ENCODE data around the gene PGP. TPM values are rescaled to one million over a fixed set of nuclear protein-coding genes. Genes with fewer than 3 reads are reported as not detected.
"Not testable (repeated sequence)": the region's sequence is repeated elsewhere in the genome, so short reads cannot be mapped to it uniquely, and the experiment has no call there.

Gene PGP
- polyA plus RNA-seq (ENCODE audit: low read depth in 6 of 6), result 10 to 100 TPM in 2 of 6 donors, 1 to 10 TPM in 4; 5.7 to 11.0 (median 9.5) TPM

GRCh38 chr16:2214719-2214968, at the start of gene PGP:
PGP (minus strand) TSS chr16:2214840; CDS start chr16:2214777, 63 bp downstream.
- no peak for DNase-seq
- H3K9me3 Mint-ChIP-seq, result no peaks in the 10 kb centered on the region
- H3K36me3 Mint-ChIP-seq, result no peaks in the 10 kb centered on the region
- H3K4me1 Mint-ChIP-seq, result peaks cover 10 to 18% (median 11%) of the 10 kb centered on the region in 3 donors
- H3K27ac Mint-ChIP-seq, result peak within 1 kb of the TSS in 4 of 6 donors; percentile 82 to 92 (median 84)
- no peaks in the 10 kb centered on the region for H3K27me3 Mint-ChIP-seq
- peak within 1 kb of the TSS; percentile 86 to 94 (median 89) for H3K4me3 Mint-ChIP-seq
- ATAC-seq (ENCODE audit: low read depth in 2 of 2), result peak; percentile 95 to 96

GRCh38 chr16:2263026-2263425, 48.4 kb upstream of the PGP start:
- not testable (repeated sequence) for ATAC-seq (ENCODE audit: low read depth in 2 of 2); H3K9me3 Mint-ChIP-seq; DNase-seq; H3K27me3 Mint-ChIP-seq
- H3K4me3 Mint-ChIP-seq, result peak overlapping the region in 2 of 8 donors; percentile 5 to 62
- H3K27ac Mint-ChIP-seq, result peak overlapping the region in 1 of 6 donors; percentile 39
- H3K4me1 Mint-ChIP-seq, result peaks cover 16 to 41% (median 29%) of the 10 kb centered on the region in 3 donors
- H3K36me3 Mint-ChIP-seq, result peaks cover 0 to 11% of the 10 kb centered on the region in 2 donors

GRCh38 chr16:2260250-2260649, 45.6 kb upstream of the PGP start:
- Mint-ChIP-seq H3K9me3 (no peaks in the 10 kb centered on the region), H3K4me1 (peaks cover 8 to 25% (median 15%) of the 10 kb centered on the region in 3 donors), H3K4me3 (no peak overlapping the region), H3K27ac (no peak overlapping the region), H3K27me3 (no peaks in the 10 kb centered on the region), H3K36me3 (peaks cover 10 to 17% of the 10 kb centered on the region in 2 donors)
- ATAC-seq (ENCODE audit: low read depth in 2 of 2) (no peak), DNase-seq (no peak)

- H3K27me3 Mint-ChIP-seq; ATAC-seq (ENCODE audit: low read depth in 2 of 2); DNase-seq; H3K9me3 Mint-ChIP-seq; H3K27ac Mint-ChIP-seq; H3K4me3 Mint-ChIP-seq: not testable (repeated sequence)
- H3K36me3 Mint-ChIP-seq, result peaks cover 10 to 17% of the 10 kb centered on the region in 2 donors
- peaks cover 5 to 11% (median 6%) of the 10 kb centered on the region in 3 donors for H3K4me1 Mint-ChIP-seq
Measured at GRCh38 chr16:2258530-2258929, 43.9 kb upstream of the PGP start.

GRCh38 chr16:2257726-2258125, 43.1 kb upstream of the PGP start:
- peaks cover 10 to 24% of the 10 kb centered on the region in 2 donors for H3K36me3 Mint-ChIP-seq
- no peaks in the 10 kb centered on the region for H3K27me3 Mint-ChIP-seq
- peaks cover 5 to 15% (median 6%) of the 10 kb centered on the region in 3 donors for H3K4me1 Mint-ChIP-seq
- ATAC-seq (ENCODE audit: low read depth in 2 of 2), result no peak
- H3K27ac Mint-ChIP-seq, result peak overlapping the region in 1 of 6 donors; percentile 59
- no peak for DNase-seq
- H3K4me3 Mint-ChIP-seq, result no peak overlapping the region
- no peaks in the 10 kb centered on the region for H3K9me3 Mint-ChIP-seq

GRCh38 chr16:2256531-2257140, 42.0 kb upstream of the PGP start:
- DNase-seq (no peak), ATAC-seq (ENCODE audit: low read depth in 2 of 2) (no peak)
- no peaks in the 10 kb centered on the region for H3K9me3 Mint-ChIP-seq
- peaks cover 10 to 19% of the 10 kb centered on the region in 2 donors for H3K36me3 Mint-ChIP-seq
- no peaks in the 10 kb centered on the region for H3K27me3 Mint-ChIP-seq
- peak overlapping the region in 1 of 8 donors; percentile 42 for H3K4me3 Mint-ChIP-seq
- H3K27ac Mint-ChIP-seq, result peak overlapping the region in 3 of 6 donors; percentile 26 to 79 (median 43)
- H3K4me1 Mint-ChIP-seq, result peaks cover 5 to 22% (median 6%) of the 10 kb centered on the region in 3 donors

GRCh38 chr16:2253293-2253692, 38.7 kb upstream of the PGP start:
- ATAC-seq (ENCODE audit: low read depth in 2 of 2) (no peak), DNase-seq (no peak)
- Mint-ChIP-seq H3K27me3 (no peaks in the 10 kb centered on the region), H3K36me3 (peaks cover 10 to 14% of the 10 kb centered on the region in 2 donors), H3K9me3 (no peaks in the 10 kb centered on the region), H3K4me1 (peaks cover 5 to 31% (median 6%) of the 10 kb centered on the region in 3 donors), H3K4me3 (peak overlapping the region in 4 of 8 donors; percentile 39 to 89 (median 72)), H3K27ac (peak overlapping the region in 4 of 6 donors; percentile 59 to 91 (median 86))

- ATAC-seq (ENCODE audit: low read depth in 2 of 2), result no peak
- peaks cover 5 to 30% (median 6%) of the 10 kb centered on the region in 3 donors for H3K4me1 Mint-ChIP-seq
- peak overlapping the region in 6 of 8 donors; percentile 9 to 89 (median 51) for H3K4me3 Mint-ChIP-seq
- no peaks in the 10 kb centered on the region for H3K27me3 Mint-ChIP-seq
- no peaks in the 10 kb centered on the region for H3K9me3 Mint-ChIP-seq
- H3K36me3 Mint-ChIP-seq, result peaks cover 10 to 14% of the 10 kb centered on the region in 2 donors
- DNase-seq, result no peak
- peak overlapping the region; percentile 24 to 91 (median 86) for H3K27ac Mint-ChIP-seq
Measured at GRCh38 chr16:2252806-2253148, 38.1 kb upstream of the PGP start.

- H3K4me1 Mint-ChIP-seq, result peaks cover 0 to 27% (median under 1%) of the 10 kb centered on the region in 3 donors
- peak; percentile 83 to 85 for ATAC-seq (ENCODE audit: low read depth in 2 of 2)
- peak within 1 kb of the TSS; percentile 90 to 98 (median 93) for H3K27ac Mint-ChIP-seq
- no peaks in the 10 kb centered on the region for H3K9me3 Mint-ChIP-seq
- H3K36me3 Mint-ChIP-seq, result peaks cover 5 to 9% of the 10 kb centered on the region in 2 donors
- H3K4me3 Mint-ChIP-seq, result peak within 1 kb of the TSS; percentile 83 to 94 (median 90)
- DNase-seq, result peak; percentile 85
- no peaks in the 10 kb centered on the region for H3K27me3 Mint-ChIP-seq
Measured at GRCh38 chr16:2251296-2252111, 36.9 kb upstream of the PGP start, which contains the start of gene ECI1. ECI1 (minus strand) TSS chr16:2251587; CDS start chr16:2251566, 21 bp downstream.

GRCh38 chr16:2250652-2251295, 36.1 kb upstream of the PGP start:
- H3K36me3 Mint-ChIP-seq, result peaks cover 0 to 7% of the 10 kb centered on the region in 2 donors
- ATAC-seq (ENCODE audit: low read depth in 2 of 2) (peak in 1 of 2 donors; percentile 23), DNase-seq (no peak)
- no peaks in the 10 kb centered on the region for H3K9me3 Mint-ChIP-seq
- peaks cover 0 to 26% (median 0%) of the 10 kb centered on the region in 3 donors for H3K4me1 Mint-ChIP-seq
- no peaks in the 10 kb centered on the region for H3K27me3 Mint-ChIP-seq
- peak overlapping the region; percentile 67 to 98 (median 92) for H3K27ac Mint-ChIP-seq
- peak overlapping the region; percentile 83 to 94 (median 90) for H3K4me3 Mint-ChIP-seq

GRCh38 chr16:2246301-2246885, 31.8 kb upstream of the PGP start:
- Mint-ChIP-seq H3K27me3 (no peaks in the 10 kb centered on the region), H3K36me3 (no peaks in the 10 kb centered on the region), H3K9me3 (no peaks in the 10 kb centered on the region)

GRCh38 chr16:2244926-2245795, 30.5 kb upstream of the PGP start:
- H3K4me3 Mint-ChIP-seq, result peak overlapping the region in 1 of 8 donors; percentile 35
- no peaks in the 10 kb centered on the region for H3K36me3 Mint-ChIP-seq
- no peaks in the 10 kb centered on the region for H3K27me3 Mint-ChIP-seq
- peak overlapping the region in 1 of 6 donors; percentile 11 for H3K27ac Mint-ChIP-seq
- H3K4me1 Mint-ChIP-seq, result peaks cover 0 to 2% (median 0%) of the 10 kb centered on the region in 3 donors
- no peaks in the 10 kb centered on the region for H3K9me3 Mint-ChIP-seq
- ATAC-seq (ENCODE audit: low read depth in 2 of 2), result no peak
- no peak for DNase-seq

More at GRCh38 chr16:2246301-2246885, 31.8 kb upstream of the PGP start:
- Mint-ChIP-seq H3K27ac (no peak overlapping the region), H3K4me1 (peaks cover 0 to 9% (median 0%) of the 10 kb centered on the region in 3 donors), H3K4me3 (no peak overlapping the region)
- no peak for DNase-seq
- no peak for ATAC-seq (ENCODE audit: low read depth in 2 of 2)

Data from naive B cell (primary cell).